ENCODE measurements around the gene HSBP1. TPM values are rescaled to one million over a fixed set of nuclear protein-coding genes. Genes with fewer than 3 reads are reported as not detected.

HSBP1 gene
- total RNA-seq, 1 experiment from 2014 or later: 230 TPM

- no CpG with 5 or more reads among the region's 1 CpG for WGBS (ENCODE audit: extremely low coverage, insufficient read length, low lambda C conversion rate)
- H3K4ac ChIP-seq (ENCODE audit: low read depth, low read length): no peak overlapping the region
- no peaks in the 10 kb centered on the region for H3K9me3 ChIP-seq (ENCODE audit: control insufficient read depth, low read depth, low read length)
- H2BK12ac ChIP-seq (ENCODE audit: insufficient read length, low read depth, low read length): no peak overlapping the region
- H3K18ac ChIP-seq (ENCODE audit: insufficient read length, low read depth, low read length): no peak overlapping the region
- no peak overlapping the region for H3K23ac ChIP-seq (ENCODE audit: insufficient read length, low read depth, low read length)
- no peak overlapping the region for H3K56ac ChIP-seq (ENCODE audit: insufficient read length, low read depth, low read length)
- Mint-ChIP-seq H3K27ac (no peak overlapping the region), H3K4me3 (no peak overlapping the region), H3K4me1 (peaks cover 28 to 29% of the 10 kb centered on the region in 2 experiments), H3K27me3 (ENCODE audit: low read depth) (no peaks in the 10 kb centered on the region), H3K36me3 (ENCODE audit: insufficient read depth in 1 of 3, low read depth in 3 of 3) (no peaks in the 10 kb centered on the region; a peak in 1 of 7 replicates), H3K9me3 (peaks cover 0 to 3% of the 10 kb centered on the region in 2 experiments; a peak in 2 of 5 replicates)
- DNase-seq: no peak
- H3K79me2 ChIP-seq (ENCODE audit: insufficient read depth, low read length): no peaks in the 10 kb centered on the region
- peaks cover 12% of the 10 kb centered on the region; the same call in 1 of the 2 replicates for H3K4me1 ChIP-seq (ENCODE audit: insufficient read depth, low read length)
- H2AK5ac ChIP-seq (ENCODE audit: insufficient read length, low read length): no peak overlapping the region
- H4K5ac ChIP-seq (ENCODE audit: insufficient read length, low read depth, low read length): no peak overlapping the region
- no peak overlapping the region for H2BK15ac ChIP-seq (ENCODE audit: low read depth, low read length)
- H3K79me1 ChIP-seq (ENCODE audit: insufficient read depth, low read depth, low read length, poor library complexity, severe bottlenecking): no peaks in the 10 kb centered on the region
- H3K27me3 ChIP-seq (ENCODE audit: insufficient read depth, low read length): no peaks in the 10 kb centered on the region
- no peak overlapping the region for H3K9ac ChIP-seq (ENCODE audit: extremely low read depth, insufficient read length, low read length)
- no peak overlapping the region for H4K8ac ChIP-seq (replicated peaks; ENCODE audit: insufficient read length, low read depth, low read length)
- no peak overlapping the region for H3K27ac ChIP-seq (ENCODE audit: insufficient read length, low read depth, low read length)
- no peak for TF ChIP-seq CTCF (conservative IDR thresholded peaks at IDR 0.05)
- no peak overlapping the region for H4K91ac ChIP-seq (ENCODE audit: insufficient read length, low read depth, low read length)
- H2BK20ac ChIP-seq (ENCODE audit: low read depth, low read length, poor library complexity, severe bottlenecking): no peak overlapping the region
- H2BK5ac ChIP-seq (ENCODE audit: insufficient read length, low read length): no peak overlapping the region
- H2AFZ ChIP-seq (ENCODE audit: low read length): no peak overlapping the region
- no peak overlapping the region for H3T11ph ChIP-seq (ENCODE audit: low read length)
- H3K14ac ChIP-seq (ENCODE audit: insufficient read depth, low read length): no peak overlapping the region
- no peak overlapping the region for H3K4me2 ChIP-seq (ENCODE audit: insufficient read depth, insufficient read length, low read length)
- H4K20me1 ChIP-seq (ENCODE audit: control insufficient read depth, insufficient read depth, insufficient read length): no peaks in the 10 kb centered on the region
- H3K23me2 ChIP-seq (ENCODE audit: insufficient read length, low read depth, low read length, poor library complexity, severe bottlenecking): no peaks in the 10 kb centered on the region
- no peak overlapping the region for H2BK120ac ChIP-seq (ENCODE audit: low read depth, low read length, poor library complexity, severe bottlenecking)
Measured at GRCh38 chr16:83772806-83773205, 35.0 kb upstream of the HSBP1 start.
